MG63 (cell line): Measurements from ENCODE around the gene HAT1. TPM values are rescaled to one million over a fixed set of nuclear protein-coding genes. Genes with fewer than 3 reads are reported as not detected.
"Not testable (repeated sequence)": the region's sequence is repeated elsewhere in the genome, so short reads cannot be mapped to it uniquely, and the experiment has no call there.

Experiments
- DNase-seq: peaks from one replicate; pipeline ENCODE4 v3.0.0-alpha.2; 2020
- H3K27me3 ChIP-seq: fragments of 250-450 bp; sonication (Bioruptor Pico); 2 replicates; pipeline ENCODE4 v1.5.1; 2020; ENCODE audit warnings: mild to moderate bottlenecking, moderate library complexity
- H3K36me3 ChIP-seq: fragments of 250-450 bp; sonication (Bioruptor Pico); 2 replicates; pipeline ENCODE4 v1.5.1; 2020; ENCODE audit warnings: mild to moderate bottlenecking, moderate library complexity
- H3K4me3 ChIP-seq: fragments of 250-450 bp; sonication (Bioruptor Pico); 2 replicates; pipeline ENCODE4 v1.5.1; 2020; ENCODE audit warnings: mild to moderate bottlenecking, moderate library complexity
- H3K9me3 ChIP-seq: fragments of 250-450 bp; sonication (Bioruptor Pico); 2 replicates; pipeline ENCODE4 v1.5.1; 2020; ENCODE audit warnings: mild to moderate bottlenecking, moderate library complexity
- total RNA-seq: library from RNA; depleted of rRNA; stranded (reverse); fragments of >200 nt; shearing (Covaris generic); gene quantifications from 2 replicates; pipeline ENCODE4 v1.2.3, GENCODE V29; 2014; ENCODE audit warnings: low replicate concordance

The HAT1 gene
- total RNA-seq, 1 experiment from 2014 or later = 51.3 TPM

DNA sequence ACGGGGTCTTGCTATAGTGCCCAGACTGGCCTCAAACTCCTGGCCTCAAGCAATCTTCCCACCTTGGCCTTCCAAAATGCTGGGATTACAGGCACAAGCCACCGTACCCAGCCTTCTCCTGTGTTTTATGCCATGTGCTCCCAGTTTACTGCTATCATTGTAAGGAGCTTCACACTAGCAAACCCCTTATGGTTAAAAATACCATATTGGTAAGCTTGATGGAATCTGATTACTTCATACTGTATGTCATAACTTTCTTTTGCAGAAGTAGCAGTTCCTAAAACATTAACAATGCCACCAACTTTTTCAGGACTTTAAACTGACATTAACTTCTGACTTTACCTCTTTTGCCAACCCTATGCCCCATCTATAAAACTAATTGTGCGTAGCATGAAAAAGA lies 36.2 kb downstream of the HAT1 start:
- DNase-seq = no peak
- Histone ChIP-seq H3K27me3 (no peaks in the 10 kb centered on the region), H3K4me3 (no peak overlapping the region), H3K9me3 (no peaks in the 10 kb centered on the region), H3K36me3 (peaks cover 34% of the 10 kb centered on the region)

DNA sequence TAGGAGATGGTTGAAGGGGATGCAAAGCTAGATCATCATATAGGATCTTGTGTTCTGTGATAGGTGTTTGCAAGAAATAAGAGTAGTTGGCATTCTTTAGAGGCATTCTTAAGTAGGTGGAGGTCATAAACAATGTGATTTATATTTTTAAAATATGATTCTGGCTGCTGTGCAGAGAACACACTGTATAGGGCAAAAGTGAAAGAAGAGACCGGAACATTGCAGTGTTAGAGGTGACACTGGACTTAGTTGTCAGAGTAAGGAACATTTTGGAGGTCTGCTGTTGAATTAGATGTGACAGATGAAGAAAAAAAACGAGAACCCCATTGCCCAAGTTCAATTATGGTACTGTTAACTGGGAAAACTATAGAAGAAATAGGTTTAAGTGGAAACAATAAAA lies 37.7 kb downstream of the HAT1 start:
- Histone ChIP-seq H3K4me3 (no peak overlapping the region), H3K36me3 (peaks cover 31% of the 10 kb centered on the region), H3K9me3 (no peaks in the 10 kb centered on the region), H3K27me3 (no peaks in the 10 kb centered on the region)
- DNase-seq = no peak

DNA sequence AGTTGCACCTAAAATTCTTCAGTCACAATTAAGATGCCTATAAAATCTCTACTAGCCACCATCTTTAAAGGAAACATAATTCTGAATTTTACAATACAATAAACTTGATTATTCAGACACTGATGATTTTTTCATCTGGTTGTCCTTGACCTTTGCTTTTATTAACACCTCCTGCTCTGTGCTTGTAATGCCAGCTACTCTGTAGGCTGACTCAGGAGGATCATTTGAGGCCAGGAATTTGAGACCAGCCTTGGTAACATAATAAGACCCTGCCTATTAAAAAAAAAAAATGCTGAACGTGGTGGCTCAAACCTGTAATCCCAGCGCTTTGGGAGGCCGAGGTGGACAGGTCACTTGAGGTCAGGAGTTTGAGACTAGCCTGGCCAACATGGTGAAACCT lies 38.3 kb downstream of the HAT1 start:
- no peaks in the 10 kb centered on the region for H3K27me3 ChIP-seq
- no peak for DNase-seq
- no peak overlapping the region for H3K4me3 ChIP-seq
- no peaks in the 10 kb centered on the region for H3K9me3 ChIP-seq
- H3K36me3 ChIP-seq = peaks cover 29% of the 10 kb centered on the region

DNA sequence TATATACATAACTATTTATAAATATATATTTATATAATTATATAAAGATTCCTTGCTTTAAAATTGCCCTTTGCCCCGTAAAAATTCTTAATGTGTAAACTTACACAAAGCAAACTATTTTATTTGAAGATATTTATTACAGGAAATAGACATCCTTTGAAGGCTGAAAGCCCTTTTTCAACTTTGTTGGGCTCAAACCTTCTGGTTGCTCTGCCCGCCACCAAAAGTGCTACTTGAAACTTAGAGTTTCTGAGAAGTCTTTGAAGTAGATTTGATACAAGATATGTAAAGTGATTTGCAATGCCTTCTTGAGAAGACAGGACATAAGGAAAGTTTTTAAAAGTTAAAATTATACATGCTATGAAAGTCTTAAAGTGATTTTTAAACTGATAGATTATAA lies 40.9 kb downstream of the HAT1 start:
- Histone ChIP-seq H3K36me3 (peaks cover 31% of the 10 kb centered on the region), H3K27me3 (no peaks in the 10 kb centered on the region), H3K4me3 (no peak overlapping the region), H3K9me3 (no peaks in the 10 kb centered on the region)
- DNase-seq = no peak

DNA sequence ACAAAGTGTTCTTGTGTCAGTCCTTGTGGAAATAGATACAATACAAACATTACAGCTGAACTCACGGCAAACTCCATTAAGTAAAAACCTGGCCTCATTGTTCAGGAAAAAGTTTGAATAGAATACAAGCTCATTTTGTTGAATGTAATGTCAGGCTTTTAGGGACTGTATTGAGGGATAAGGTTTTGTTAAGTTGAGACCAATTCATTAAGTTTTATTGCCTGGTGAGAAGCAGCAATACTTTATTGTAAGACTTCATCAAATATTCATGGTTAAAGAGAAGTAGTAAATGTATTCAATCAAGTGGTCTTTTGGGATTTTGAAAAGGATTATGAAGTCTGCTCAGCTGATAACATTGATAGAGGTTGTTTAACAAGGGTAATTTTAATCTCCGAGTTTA lies 42.0 kb downstream of the HAT1 start:
- Histone ChIP-seq H3K4me3 (no peak overlapping the region), H3K9me3 (no peaks in the 10 kb centered on the region), H3K36me3 (peaks cover 33% of the 10 kb centered on the region), H3K27me3 (no peaks in the 10 kb centered on the region)
- DNase-seq = no peak

DNA sequence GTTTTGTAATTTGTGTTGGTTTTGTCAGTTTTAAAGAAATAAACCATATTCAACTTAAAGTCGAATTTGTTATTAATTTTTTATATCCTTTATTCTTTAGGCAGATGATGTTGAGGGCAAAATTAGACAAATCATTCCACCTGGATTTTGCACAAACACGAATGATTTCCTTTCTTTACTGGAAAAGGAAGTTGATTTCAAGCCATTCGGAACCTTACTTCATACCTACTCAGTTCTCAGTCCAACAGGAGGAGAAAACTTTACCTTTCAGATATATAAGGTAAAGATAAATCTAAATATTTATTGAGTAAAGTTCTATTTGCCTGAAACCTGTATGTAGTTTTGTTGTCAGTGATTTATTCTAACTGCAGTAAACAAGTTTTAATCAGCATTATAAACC lies 43.0 kb downstream of the HAT1 start:
- DNase-seq = no peak
- Histone ChIP-seq H3K36me3 (peaks cover 34% of the 10 kb centered on the region), H3K27me3 (no peaks in the 10 kb centered on the region), H3K9me3 (no peaks in the 10 kb centered on the region), H3K4me3 (no peak overlapping the region)

DNA sequence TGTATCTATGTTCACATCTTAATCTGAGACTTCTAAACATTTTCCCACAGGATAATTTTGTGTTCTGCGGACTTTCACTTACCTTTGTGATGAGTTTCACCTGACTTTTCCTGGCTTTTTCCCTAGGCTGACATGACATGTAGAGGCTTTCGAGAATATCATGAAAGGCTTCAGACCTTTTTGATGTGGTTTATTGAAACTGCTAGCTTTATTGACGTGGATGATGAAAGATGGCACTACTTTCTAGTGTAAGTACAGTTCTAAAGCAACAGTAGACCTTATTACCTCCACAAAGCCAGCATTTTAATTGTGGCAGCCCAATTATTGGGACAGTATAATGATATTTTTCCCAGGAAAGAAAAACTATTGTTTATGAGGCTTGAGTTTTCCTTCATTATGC lies 43.4 kb downstream of the HAT1 start:
- Histone ChIP-seq H3K4me3 (no peak overlapping the region), H3K36me3 (peaks cover 35% of the 10 kb centered on the region), H3K9me3 (no peaks in the 10 kb centered on the region)

DNA sequence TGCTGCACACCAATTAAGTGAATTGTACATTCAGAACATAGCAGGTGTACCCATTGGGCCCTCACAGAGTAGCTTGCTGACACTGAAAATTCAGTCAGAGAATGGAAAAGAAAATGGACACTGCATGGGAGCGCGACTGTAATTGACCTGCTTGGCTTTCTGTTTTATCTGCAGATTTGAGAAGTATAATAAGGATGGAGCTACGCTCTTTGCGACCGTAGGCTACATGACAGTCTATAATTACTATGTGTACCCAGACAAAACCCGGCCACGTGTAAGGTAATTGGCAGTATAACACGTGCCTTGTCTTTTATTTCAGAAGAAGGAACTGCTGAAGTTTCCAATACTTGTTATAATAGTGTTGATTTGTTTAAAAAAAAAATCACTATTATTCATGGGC lies 44.0 kb downstream of the HAT1 start:
- DNase-seq = no peak
- Histone ChIP-seq H3K4me3 (no peak overlapping the region), H3K27me3 (no peaks in the 10 kb centered on the region), H3K9me3 (no peaks in the 10 kb centered on the region), H3K36me3 (peaks cover 40% of the 10 kb centered on the region)

More for the DNA sequence above, 43.4 kb downstream of the HAT1 start:
- no peak for DNase-seq
- H3K27me3 ChIP-seq = no peaks in the 10 kb centered on the region

DNA sequence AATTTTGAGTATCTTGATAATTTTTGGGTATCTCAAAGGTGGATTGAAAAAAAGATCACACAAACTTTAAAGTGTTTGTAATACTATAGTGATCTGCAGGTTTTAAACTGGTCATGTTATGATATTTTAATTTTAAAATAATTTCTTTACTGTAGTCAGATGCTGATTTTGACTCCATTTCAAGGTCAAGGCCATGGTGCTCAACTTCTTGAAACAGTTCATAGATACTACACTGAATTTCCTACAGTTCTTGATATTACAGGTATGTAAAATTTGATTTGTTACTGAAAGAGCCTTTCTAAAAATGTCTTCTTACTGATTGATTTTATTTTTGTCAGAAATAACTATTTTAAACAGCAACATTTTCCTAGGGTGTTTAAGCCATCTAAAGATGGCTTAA lies 44.4 kb downstream of the HAT1 start:
- H3K9me3 ChIP-seq = no peaks in the 10 kb centered on the region
- H3K4me3 ChIP-seq = no peak overlapping the region
- H3K27me3 ChIP-seq = no peaks in the 10 kb centered on the region
- no peak for DNase-seq
- peaks cover 45% of the 10 kb centered on the region for H3K36me3 ChIP-seq

DNA sequence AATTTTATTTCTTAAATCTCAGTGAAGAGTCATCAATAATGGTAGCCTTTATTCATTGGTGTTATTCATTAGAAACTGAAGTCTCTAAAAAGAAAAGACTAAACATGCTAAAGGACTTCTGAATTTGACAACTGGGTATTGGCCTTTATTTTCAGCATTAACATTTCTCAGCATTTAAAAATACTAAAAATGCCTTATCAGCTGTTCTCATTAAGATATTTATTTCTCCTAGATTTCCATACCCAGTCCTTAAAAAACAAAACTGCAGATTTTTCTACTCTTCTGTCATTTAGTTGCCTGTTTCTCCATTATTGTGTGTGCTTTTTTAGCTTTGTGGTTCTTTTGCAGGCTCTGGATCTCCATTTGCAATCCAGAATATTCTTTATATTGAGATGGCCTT lies 46.2 kb downstream of the HAT1 start:
- no peak for DNase-seq
- Histone ChIP-seq H3K9me3 (no peaks in the 10 kb centered on the region), H3K36me3 (peaks cover 51% of the 10 kb centered on the region), H3K27me3 (no peaks in the 10 kb centered on the region), H3K4me3 (no peak overlapping the region)

DNA sequence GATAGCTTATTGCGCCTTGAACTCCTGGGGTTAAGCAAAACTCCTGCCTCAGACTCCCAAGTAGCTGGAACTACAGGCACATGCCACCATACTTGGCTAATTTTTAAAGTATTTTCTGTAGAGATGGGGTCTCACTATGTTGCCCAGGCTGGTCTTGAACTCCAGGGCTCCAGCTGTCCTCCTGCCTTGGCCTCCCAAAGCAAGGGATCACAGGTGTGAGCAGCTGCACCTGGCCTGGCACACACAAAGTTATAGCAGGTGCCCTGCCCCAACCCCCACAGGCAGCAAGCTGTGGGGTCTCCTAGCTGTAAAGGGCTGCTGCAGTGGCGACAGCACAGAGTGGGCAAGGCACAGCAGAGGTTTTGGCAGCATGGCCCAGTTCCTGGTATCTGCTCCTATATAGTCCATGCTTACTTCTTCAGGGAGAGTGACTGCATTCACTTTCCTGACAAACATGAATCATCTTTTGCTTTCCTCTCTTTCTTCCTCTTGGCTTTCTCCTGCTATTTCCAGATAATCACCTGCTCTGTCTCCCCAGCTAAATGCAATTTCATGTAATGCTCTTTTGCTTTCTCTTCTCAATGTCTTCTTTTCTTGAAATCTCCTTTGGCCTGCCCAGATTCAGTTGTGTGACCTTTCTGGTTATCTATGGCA lies 50.2 kb downstream of the HAT1 start:
- Histone ChIP-seq H3K9me3 (no peaks in the 10 kb centered on the region), H3K36me3 (peaks cover 47% of the 10 kb centered on the region)
- DNase-seq = no peak

DNA sequence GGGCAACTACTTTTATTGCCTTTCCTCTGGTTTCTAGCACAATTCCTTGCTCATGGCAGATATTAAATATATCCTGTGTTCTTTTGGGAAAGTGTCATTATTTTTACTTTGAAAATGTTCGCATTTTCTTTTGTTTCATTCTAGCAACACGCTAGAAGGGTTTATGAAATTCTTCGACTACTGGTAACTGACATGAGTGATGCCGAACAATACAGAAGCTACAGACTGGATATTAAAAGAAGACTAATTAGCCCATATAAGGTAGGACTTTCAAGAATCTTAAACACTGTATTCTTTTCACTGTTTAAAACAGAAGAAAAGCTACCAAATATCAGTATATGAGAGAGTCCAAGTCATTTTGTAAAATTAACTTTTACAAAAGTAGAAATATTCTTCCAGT lies 56.8 kb downstream of the HAT1 start:
- DNase-seq = no peak
- H3K36me3 ChIP-seq = peaks cover 58% of the 10 kb centered on the region
- no peaks in the 10 kb centered on the region for H3K9me3 ChIP-seq
- no peak overlapping the region for H3K4me3 ChIP-seq
- no peaks in the 10 kb centered on the region for H3K27me3 ChIP-seq

More for the DNA sequence above, 50.2 kb downstream of the HAT1 start:
- no peak overlapping the region for H3K4me3 ChIP-seq
- no peaks in the 10 kb centered on the region for H3K27me3 ChIP-seq

DNA sequence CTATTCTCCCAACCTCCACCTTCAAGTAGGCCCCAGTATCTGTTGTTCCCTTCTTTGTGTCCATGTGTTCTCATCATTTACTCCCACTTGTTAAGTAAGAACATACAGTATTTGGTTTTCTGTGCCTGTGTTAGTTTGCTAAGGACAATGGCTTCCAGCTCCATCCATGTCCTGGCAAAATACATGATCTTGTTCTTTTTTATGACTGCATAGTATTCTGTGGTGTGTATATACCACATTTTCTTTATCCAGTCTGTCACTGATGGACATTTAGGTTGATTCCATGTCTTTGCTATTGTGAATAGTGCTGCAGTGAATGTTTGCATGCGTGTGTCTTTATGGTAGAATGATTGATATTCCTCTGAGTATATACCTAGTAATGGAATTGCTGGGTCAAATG lies 61.7 kb downstream of the HAT1 start:
- H3K27me3 ChIP-seq, H3K9me3 ChIP-seq, DNase-seq, H3K4me3 ChIP-seq: not testable (repeated sequence)
- H3K36me3 ChIP-seq = peaks cover 45% of the 10 kb centered on the region

DNA sequence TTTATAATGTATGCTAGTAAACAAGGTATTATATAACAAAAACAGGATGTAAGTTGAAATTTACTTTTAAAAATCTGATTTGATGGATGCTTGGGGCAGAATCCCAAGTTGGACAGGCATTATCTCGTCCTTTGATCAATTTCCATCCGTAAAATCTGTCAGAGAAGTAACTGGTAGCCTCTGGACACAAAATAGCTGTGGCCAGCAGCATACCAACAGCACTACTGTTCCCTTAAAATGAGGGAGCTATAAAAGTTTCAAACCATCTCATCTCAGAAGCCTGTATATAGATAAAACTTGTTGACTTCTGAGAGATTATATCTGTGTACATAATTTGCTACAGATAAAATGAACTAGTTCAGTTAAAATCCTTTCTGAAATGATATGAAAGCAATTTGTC lies 62.8 kb downstream of the HAT1 start:
- Histone ChIP-seq H3K36me3 (peaks cover 34% of the 10 kb centered on the region), H3K27me3 (no peaks in the 10 kb centered on the region), H3K4me3 (no peak overlapping the region), H3K9me3 (no peaks in the 10 kb centered on the region)
- no peak for DNase-seq

DNA sequence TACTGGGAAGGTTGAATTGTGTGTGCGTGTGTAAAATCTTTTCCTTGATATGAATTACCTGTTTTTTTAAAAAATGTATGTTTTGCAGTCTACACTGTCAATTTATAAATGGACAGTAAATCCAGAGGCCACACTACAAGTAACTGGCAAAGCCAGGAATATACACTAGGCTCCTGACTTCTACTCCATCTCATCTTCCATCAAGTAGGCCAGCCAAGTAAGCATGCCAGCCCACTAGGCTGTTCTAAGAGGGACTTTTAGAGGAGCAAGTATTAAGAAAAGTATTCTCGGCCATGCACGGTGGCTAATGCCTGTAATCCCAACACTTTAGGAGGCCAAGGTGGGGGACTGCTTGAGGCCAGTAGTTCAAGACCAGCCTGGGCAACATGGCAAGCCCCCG lies 64.5 kb downstream of the HAT1 start:
- Histone ChIP-seq H3K36me3 (peaks cover 25% of the 10 kb centered on the region), H3K9me3 (no peaks in the 10 kb centered on the region), H3K4me3 (no peak overlapping the region), H3K27me3 (no peaks in the 10 kb centered on the region)
- DNase-seq = no peak

DNA sequence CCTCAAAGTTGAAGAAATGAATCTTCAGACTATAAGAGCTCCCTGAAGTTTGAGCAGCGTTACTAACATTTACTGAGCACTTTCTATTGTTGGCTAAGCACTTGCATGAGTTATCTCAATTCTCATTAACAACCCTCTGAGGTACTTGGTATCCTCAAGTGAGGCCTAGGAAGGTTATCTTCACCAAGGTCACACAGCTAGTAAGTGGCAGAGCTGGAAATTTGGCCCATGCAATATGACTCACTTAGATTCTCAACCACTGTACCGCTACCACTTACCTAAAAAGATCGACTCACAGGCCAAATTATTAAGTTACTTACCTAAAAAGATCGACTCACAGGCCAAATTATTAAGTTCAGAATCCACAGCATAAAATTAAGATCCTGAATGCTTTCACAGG lies 68.8 kb downstream of the HAT1 start:
- H3K9me3 ChIP-seq = no peaks in the 10 kb centered on the region
- DNase-seq = no peak
- no peaks in the 10 kb centered on the region for H3K27me3 ChIP-seq
- H3K4me3 ChIP-seq = no peak overlapping the region
- H3K36me3 ChIP-seq = no peaks in the 10 kb centered on the region

DNA sequence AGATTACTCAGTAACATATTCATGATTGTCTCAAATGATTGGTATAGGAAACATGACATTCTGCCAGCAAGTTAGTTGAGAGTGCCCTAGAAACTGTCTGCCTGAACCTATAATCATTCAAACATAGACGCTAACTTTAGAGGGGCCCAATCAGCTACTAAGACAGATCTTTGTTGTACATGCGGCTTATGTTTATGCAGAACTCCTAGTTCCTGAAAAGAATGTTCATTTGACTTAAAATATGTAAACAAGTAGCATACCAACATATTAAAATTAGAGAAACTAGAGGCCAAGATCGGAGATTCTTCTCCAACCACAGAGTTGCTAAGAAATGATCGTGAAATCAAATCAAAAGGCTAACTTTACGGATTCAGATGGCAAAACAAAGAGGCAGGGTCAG lies 73.3 kb downstream of the HAT1 start:
- DNase-seq = no peak

DNA sequence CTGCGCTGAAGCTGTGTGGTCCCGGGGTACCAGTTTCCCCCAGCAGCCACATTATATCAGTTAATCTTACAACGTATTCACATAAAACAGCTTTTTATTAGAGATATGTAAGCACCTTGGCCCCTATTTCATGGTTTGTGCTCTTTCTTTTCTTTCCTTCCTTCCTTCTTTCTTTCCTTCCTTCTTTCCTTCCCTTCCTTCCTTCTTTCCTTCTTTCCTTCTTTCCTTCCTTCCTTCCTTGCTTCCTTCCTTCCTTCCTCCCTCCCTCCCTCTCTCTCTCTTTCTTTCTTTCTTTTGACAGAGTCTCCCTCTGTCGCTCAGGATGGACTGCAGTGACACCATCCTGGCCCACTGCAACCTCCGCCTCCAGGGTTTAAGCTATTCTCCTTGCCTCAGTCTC lies 73.8 kb downstream of the HAT1 start:
- Histone ChIP-seq H3K36me3 (no peaks in the 10 kb centered on the region), H3K4me3 (no peak overlapping the region), H3K9me3 (no peaks in the 10 kb centered on the region), H3K27me3 (no peaks in the 10 kb centered on the region)
- DNase-seq = no peak

More for the DNA sequence above, 73.3 kb downstream of the HAT1 start:
- Histone ChIP-seq H3K4me3 (no peak overlapping the region), H3K27me3 (no peaks in the 10 kb centered on the region), H3K36me3 (no peaks in the 10 kb centered on the region), H3K9me3 (no peaks in the 10 kb centered on the region)

DNA sequence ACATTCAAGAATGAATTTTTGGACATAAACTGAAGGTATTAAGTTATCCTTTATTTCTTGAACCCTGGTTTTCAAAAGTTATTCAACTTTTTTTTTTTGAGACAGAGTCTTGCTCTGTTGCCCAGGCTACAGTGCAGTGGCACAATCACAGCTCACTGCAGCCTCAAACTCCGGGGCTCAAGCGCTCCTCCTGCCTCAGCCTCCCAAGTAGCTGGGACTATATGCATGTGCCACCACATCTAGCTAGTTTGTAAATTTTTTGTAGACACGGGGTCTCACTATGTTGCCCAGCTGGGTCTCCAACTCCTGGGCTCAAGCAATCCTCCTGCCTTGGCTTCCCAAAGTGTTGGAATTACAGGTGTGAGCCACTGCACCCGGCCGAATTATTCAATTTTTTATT lies 74.8 kb downstream of the HAT1 start:
- not testable (repeated sequence) for DNase-seq, H3K27me3 ChIP-seq, H3K9me3 ChIP-seq, H3K4me3 ChIP-seq, H3K36me3 ChIP-seq
